Measurements from ENCODE around the gene RPN1. TPM values are rescaled to one million over a fixed set of nuclear protein-coding genes. Genes with fewer than 3 reads are reported as not detected.

Gene RPN1
- total and polyA plus RNA-seq, 2 of the 13 experiments (the other 11 are each of a cell fraction or from before 2014, with no cell fraction given), result 290 to 342 TPM

- TF ChIP-seq ZNF160 (CRISPR knock-in tag; IDR thresholded peaks at IDR 0.05) (no peak), ZNF710 (CRISPR knock-in tag; IDR thresholded peaks at IDR 0.05; ENCODE audit: borderline replicate concordance) (0 out of 2 replicates have a peak, but pooled peaks have one; percentile 9), CEBPZ (IDR thresholded peaks at IDR 0.05; ENCODE audit: low read length) (no peak), SUZ12 (IDR thresholded peaks at IDR 0.05; ENCODE audit: low read depth, low read length) (no peak), KDM6A (CRISPR knock-in tag; IDR thresholded peaks at IDR 0.05; ENCODE audit: low read depth) (no peak), ZFP36 (IDR thresholded peaks at IDR 0.05; ENCODE audit: borderline replicate concordance, low read depth, low read length, partially characterized antibody) (no peak), SRSF1 (optimal IDR thresholded peaks at IDR 0.05; ENCODE audit: low read depth, low read length) (no peak), ZNF10 (CRISPR knock-in tag; IDR thresholded peaks at IDR 0.05; ENCODE audit: borderline replicate concordance, low read depth) (no peak), ZNF839 (CRISPR knock-in tag; IDR thresholded peaks at IDR 0.05; ENCODE audit: borderline replicate concordance) (0 out of 2 replicates have a peak, but pooled peaks have one; percentile 2), ZNF781 (CRISPR knock-in tag; IDR thresholded peaks at IDR 0.05; ENCODE audit: borderline replicate concordance, not compliant biosample characterization) (peak; percentile 7), MED13 (CRISPR knock-in tag; IDR thresholded peaks at IDR 0.05) (no peak), FOXK1 (CRISPR knock-in tag; IDR thresholded peaks at IDR 0.05; ENCODE audit: borderline replicate concordance, low read depth) (0 out of 2 replicates have a peak, but pooled peaks have one; percentile 8)
- TF ChIP-seq, protein P1, sequence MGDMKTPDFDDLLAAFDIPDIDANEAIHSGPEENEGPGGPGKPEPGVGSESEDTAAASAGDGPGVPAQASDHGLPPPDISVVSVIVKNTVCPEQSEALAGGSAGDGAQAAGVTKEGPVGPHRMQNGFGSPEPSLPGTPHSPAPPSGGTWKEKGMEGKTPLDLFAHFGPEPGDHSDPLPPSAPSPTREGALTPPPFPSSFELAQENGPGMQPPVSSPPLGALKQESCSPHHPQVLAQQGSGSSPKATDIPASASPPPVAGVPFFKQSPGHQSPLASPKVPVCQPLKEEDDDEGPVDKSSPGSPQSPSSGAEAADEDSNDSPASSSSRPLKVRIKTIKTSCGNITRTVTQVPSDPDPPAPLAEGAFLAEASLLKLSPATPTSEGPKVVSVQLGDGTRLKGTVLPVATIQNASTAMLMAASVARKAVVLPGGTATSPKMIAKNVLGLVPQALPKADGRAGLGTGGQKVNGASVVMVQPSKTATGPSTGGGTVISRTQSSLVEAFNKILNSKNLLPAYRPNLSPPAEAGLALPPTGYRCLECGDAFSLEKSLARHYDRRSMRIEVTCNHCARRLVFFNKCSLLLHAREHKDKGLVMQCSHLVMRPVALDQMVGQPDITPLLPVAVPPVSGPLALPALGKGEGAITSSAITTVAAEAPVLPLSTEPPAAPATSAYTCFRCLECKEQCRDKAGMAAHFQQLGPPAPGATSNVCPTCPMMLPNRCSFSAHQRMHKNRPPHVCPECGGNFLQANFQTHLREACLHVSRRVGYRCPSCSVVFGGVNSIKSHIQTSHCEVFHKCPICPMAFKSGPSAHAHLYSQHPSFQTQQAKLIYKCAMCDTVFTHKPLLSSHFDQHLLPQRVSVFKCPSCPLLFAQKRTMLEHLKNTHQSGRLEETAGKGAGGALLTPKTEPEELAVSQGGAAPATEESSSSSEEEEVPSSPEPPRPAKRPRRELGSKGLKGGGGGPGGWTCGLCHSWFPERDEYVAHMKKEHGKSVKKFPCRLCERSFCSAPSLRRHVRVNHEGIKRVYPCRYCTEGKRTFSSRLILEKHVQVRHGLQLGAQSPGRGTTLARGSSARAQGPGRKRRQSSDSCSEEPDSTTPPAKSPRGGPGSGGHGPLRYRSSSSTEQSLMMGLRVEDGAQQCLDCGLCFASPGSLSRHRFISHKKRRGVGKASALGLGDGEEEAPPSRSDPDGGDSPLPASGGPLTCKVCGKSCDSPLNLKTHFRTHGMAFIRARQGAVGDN (CRISPR knock-in tag; IDR thresholded peaks at IDR 0.05), result no peak
- TF ChIP-seq, protein P2, sequence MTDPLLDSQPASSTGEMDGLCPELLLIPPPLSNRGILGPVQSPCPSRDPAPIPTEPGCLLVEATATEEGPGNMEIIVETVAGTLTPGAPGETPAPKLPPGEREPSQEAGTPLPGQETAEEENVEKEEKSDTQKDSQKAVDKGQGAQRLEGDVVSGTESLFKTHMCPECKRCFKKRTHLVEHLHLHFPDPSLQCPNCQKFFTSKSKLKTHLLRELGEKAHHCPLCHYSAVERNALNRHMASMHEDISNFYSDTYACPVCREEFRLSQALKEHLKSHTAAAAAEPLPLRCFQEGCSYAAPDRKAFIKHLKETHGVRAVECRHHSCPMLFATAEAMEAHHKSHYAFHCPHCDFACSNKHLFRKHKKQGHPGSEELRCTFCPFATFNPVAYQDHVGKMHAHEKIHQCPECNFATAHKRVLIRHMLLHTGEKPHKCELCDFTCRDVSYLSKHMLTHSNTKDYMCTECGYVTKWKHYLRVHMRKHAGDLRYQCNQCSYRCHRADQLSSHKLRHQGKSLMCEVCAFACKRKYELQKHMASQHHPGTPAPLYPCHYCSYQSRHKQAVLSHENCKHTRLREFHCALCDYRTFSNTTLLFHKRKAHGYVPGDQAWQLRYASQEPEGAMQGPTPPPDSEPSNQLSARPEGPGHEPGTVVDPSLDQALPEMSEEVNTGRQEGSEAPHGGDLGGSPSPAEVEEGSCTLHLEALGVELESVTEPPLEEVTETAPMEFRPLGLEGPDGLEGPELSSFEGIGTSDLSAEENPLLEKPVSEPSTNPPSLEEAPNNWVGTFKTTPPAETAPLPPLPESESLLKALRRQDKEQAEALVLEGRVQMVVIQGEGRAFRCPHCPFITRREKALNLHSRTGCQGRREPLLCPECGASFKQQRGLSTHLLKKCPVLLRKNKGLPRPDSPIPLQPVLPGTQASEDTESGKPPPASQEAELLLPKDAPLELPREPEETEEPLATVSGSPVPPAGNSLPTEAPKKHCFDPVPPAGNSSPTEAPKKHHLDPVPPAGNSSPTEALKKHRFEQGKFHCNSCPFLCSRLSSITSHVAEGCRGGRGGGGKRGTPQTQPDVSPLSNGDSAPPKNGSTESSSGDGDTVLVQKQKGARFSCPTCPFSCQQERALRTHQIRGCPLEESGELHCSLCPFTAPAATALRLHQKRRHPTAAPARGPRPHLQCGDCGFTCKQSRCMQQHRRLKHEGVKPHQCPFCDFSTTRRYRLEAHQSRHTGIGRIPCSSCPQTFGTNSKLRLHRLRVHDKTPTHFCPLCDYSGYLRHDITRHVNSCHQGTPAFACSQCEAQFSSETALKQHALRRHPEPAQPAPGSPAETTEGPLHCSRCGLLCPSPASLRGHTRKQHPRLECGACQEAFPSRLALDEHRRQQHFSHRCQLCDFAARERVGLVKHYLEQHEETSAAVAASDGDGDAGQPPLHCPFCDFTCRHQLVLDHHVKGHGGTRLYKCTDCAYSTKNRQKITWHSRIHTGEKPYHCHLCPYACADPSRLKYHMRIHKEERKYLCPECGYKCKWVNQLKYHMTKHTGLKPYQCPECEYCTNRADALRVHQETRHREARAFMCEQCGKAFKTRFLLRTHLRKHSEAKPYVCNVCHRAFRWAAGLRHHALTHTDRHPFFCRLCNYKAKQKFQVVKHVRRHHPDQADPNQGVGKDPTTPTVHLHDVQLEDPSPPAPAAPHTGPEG (CRISPR knock-in tag; IDR thresholded peaks at IDR 0.05), result no peak
Observed at GRCh38 chr3:128617270-128617556, 33.4 kb downstream of the RPN1 start (continued).

All from HepG2 (cell line).